ENCODE results near the gene FAM118A.
"Not testable (repeated sequence)": the region's sequence is repeated elsewhere in the genome, so short reads cannot be mapped to it uniquely, and the experiment has no call there.

Gene FAM118A

GRCh38 chr22:45309422-45310227 lies at the start of gene FAM118A:
TSS of gene FAM118A (plus strand) at chr22:45309934. CDS start at chr22:45322380, 12,446 bp downstream.
- DNase-seq: peak; percentile 93

GRCh38 chr22:45260395-45260759 lies 49.4 kb upstream of the FAM118A start:
- DNase-seq: not testable (repeated sequence)

- DNase-seq: no peak
These were observed 48.2 kb upstream of the FAM118A start for GRCh38 chr22:45261407-45262088.

GRCh38 chr22:45262195-45262930 lies 47.4 kb upstream of the FAM118A start:
- no peak for DNase-seq

GRCh38 chr22:45262931-45263462 lies 46.7 kb upstream of the FAM118A start:
- no peak for DNase-seq

- peak; percentile 77 for DNase-seq
These were observed 46.1 kb upstream of the FAM118A start for GRCh38 chr22:45263463-45264269.

- DNase-seq: peak; percentile 45
These were observed 44.2 kb upstream of the FAM118A start for GRCh38 chr22:45265535-45265934.

- DNase-seq: peak; percentile 25
These were observed 41.4 kb upstream of the FAM118A start for GRCh38 chr22:45268167-45268957.

- DNase-seq: peak; percentile 84
These were observed 40.5 kb upstream of the FAM118A start for GRCh38 chr22:45268958-45269844.

GRCh38 chr22:45270095-45271020 lies 39.4 kb upstream of the FAM118A start:
- DNase-seq: no peak

GRCh38 chr22:45271667-45272201 lies 38.0 kb upstream of the FAM118A start:
- no peak for DNase-seq

- no peak for DNase-seq
These were observed 37.2 kb upstream of the FAM118A start for GRCh38 chr22:45272498-45272897.

GRCh38 chr22:45273452-45274075 lies 36.2 kb upstream of the FAM118A start:
- DNase-seq: no peak

- DNase-seq: no peak
These were observed 33.1 kb upstream of the FAM118A start for GRCh38 chr22:45276507-45277105.

- DNase-seq: not testable (repeated sequence)
These were observed 32.0 kb upstream of the FAM118A start for GRCh38 chr22:45277720-45278119.

GRCh38 chr22:45278125-45278524 lies 31.6 kb upstream of the FAM118A start:
- no peak for DNase-seq

- DNase-seq: no peak
These were observed 29.1 kb upstream of the FAM118A start for GRCh38 chr22:45280587-45280980.

GRCh38 chr22:45281010-45281409 lies 28.7 kb upstream of the FAM118A start:
- no peak for DNase-seq
